PC-9 (cell line): ENCODE data around the gene MAEL. TPM values are rescaled to one million over a fixed set of nuclear protein-coding genes. Genes with fewer than 3 reads are reported as not detected.

Experiments used
- BruUV-seq: library from RNA; stranded (reverse); fragments of 400-500 nt; replicated peaks from 2 replicates; lab custom pipeline; 2021; lab: Mats Ljungman, UMichigan
- CTCF ChIA-PET: fragments of 300-600 bp; sonication (Branson Sonifier 250); formaldehyde crosslinking; loops from one replicate; lab custom pipeline; 2022; ENCODE audit warnings: antibody characterized with exemption; lab: Charles Lee
- POLR2A ChIA-PET: fragments of 300-600 bp; sonication (Branson Sonifier 250); formaldehyde crosslinking; loops from one replicate; lab custom pipeline; 2022; ENCODE audit warnings: antibody characterized with exemption; ENCODE audit not compliant: unreplicated experiment; lab: Charles Lee
- DNase-seq, 2 experiments: peaks; one replicate each; pipeline versions ENCODE4 v3.0.0 to v3.0.0-alpha.2; 2015 to 2022; ENCODE audit warnings: mixed read lengths in 1 of 2
- H2AFZ ChIP-seq: fragments of 200-600 bp; sonication (generic); 2 replicates; pipeline ENCODE4 v1.8.1; 2017; ENCODE audit warnings: antibody characterized with exemption
- H3F3A ChIP-seq: fragments of 200-600 bp; sonication (generic); 2 replicates; pipeline ENCODE4 v1.8.1; 2017; ENCODE audit warnings: antibody characterized with exemption, mild to moderate bottlenecking, low read depth; ENCODE audit not compliant: insufficient read depth
- H3K27ac ChIP-seq: fragments of 200-600 bp; sonication (generic); 2 replicates; pipeline ENCODE4 v1.6.1; 2016; ENCODE audit warnings: mixed run types
- H3K27me3 ChIP-seq: fragments of 200-600 bp; sonication (generic); 2 replicates; pipeline ENCODE4 v1.6.1; 2016; ENCODE audit warnings: low read depth, mixed run types; ENCODE audit not compliant: insufficient read depth
- H3K36me3 ChIP-seq: fragments of 200-600 bp; sonication (generic); 2 replicates; pipeline ENCODE4 v1.6.1; 2016; ENCODE audit warnings: low read depth, mixed run types
- H3K4me1 ChIP-seq: fragments of 200-600 bp; sonication (generic); replicated peaks from 2 replicates; pipeline ENCODE4 v1.6.1; 2016; ENCODE audit warnings: mixed run types; ENCODE audit not compliant: insufficient read depth
- H3K4me2 ChIP-seq: fragments of 200-600 bp; sonication (generic); 2 replicates; pipeline ENCODE4 v1.6.1; 2017; ENCODE audit warnings: mixed run types
- H3K4me3 ChIP-seq: fragments of 200-600 bp; sonication (generic); 2 replicates; pipeline ENCODE4 v1.6.1; 2016; ENCODE audit warnings: mixed run types
- H3K79me2 ChIP-seq: fragments of 200-600 bp; sonication (generic); 2 replicates; pipeline ENCODE4 v1.6.1; 2017; ENCODE audit warnings: low read depth, mixed run types
- H3K9me2 ChIP-seq: fragments of 200-600 bp; sonication (generic); 2 replicates; pipeline ENCODE4 v1.8.1; 2017; ENCODE audit warnings: mild to moderate bottlenecking; ENCODE audit not compliant: insufficient read depth
- H3K9me3 ChIP-seq: fragments of 200-600 bp; sonication (generic); 2 replicates; pipeline ENCODE4 v1.8.1; 2016; ENCODE audit warnings: low read depth; ENCODE audit not compliant: insufficient read depth
- H4K20me1 ChIP-seq: fragments of 200-600 bp; sonication (generic); 2 replicates; pipeline ENCODE4 v1.8.1; 2017; ENCODE audit not compliant: insufficient read depth
- EZH2 ChIP-seq: fragments of 200-600 bp; sonication (generic); IDR thresholded peaks from 2 replicates; pipeline ENCODE4 v1.8.0; 2017; ENCODE audit warnings: antibody characterized with exemption, low read depth
- intact Hi-C: fragments of 100-400 bp; cut with micrococcal nuclease; formaldehyde crosslinking; loops from one replicate; pipeline ENCODE4 v1.10.0; 2022; ENCODE audit not compliant: unreplicated experiment
- total RNA-seq: library from RNA; stranded (reverse); gene quantifications from 2 replicates; pipeline ENCODE4 v1.2.3, GENCODE V29; 2021
- TF ChIP-seq, protein P1 (sequence below): fragments of 200-600 bp; sonication (generic); conservative IDR thresholded peaks from 2 replicates; pipeline ENCODE4 v1.6.1; 2017; ENCODE audit warnings: mixed run types, antibody characterized with exemption, mild to moderate bottlenecking, moderate library complexity

The MAEL gene
- total RNA-seq, 1 experiment from 2014 or later, result not detected

- CTCF ChIA-PET, result interaction anchor here (0.7 to 1.4 kb wide), 7 partner anchors 132 to 1352 kb away, joined by 3 to 9 read pairs (median 3); no protein-coding TSS in a partner anchor
- Histone ChIP-seq H2AFZ (0 out of 2 replicates have a peak overlapping the region, but pooled peaks have one; percentile 29), H3K4me2 (peak overlapping the region; percentile 50), H3K79me2 (no peaks in the 10 kb centered on the region), H3K9me2 (no peaks in the 10 kb centered on the region), H3K9me3 (no peaks in the 10 kb centered on the region), H3K36me3 (no peaks in the 10 kb centered on the region), H4K20me1 (no peaks in the 10 kb centered on the region), H3K4me3 (no peak overlapping the region), H3K27ac (no peak overlapping the region), H3F3A (peaks cover 4% of the 10 kb centered on the region; the same call in 1 of the 2 replicates), H3K27me3 (no peaks in the 10 kb centered on the region), H3K4me1 (no peaks in the 10 kb centered on the region; the same call in 1 of the 2 replicates)
- POLR2A ChIA-PET, result no interaction called here
- DNase-seq, result peak; percentile 43 to 63
- BruUV-seq, result no TSS peak
- TF ChIP-seq, protein P1, sequence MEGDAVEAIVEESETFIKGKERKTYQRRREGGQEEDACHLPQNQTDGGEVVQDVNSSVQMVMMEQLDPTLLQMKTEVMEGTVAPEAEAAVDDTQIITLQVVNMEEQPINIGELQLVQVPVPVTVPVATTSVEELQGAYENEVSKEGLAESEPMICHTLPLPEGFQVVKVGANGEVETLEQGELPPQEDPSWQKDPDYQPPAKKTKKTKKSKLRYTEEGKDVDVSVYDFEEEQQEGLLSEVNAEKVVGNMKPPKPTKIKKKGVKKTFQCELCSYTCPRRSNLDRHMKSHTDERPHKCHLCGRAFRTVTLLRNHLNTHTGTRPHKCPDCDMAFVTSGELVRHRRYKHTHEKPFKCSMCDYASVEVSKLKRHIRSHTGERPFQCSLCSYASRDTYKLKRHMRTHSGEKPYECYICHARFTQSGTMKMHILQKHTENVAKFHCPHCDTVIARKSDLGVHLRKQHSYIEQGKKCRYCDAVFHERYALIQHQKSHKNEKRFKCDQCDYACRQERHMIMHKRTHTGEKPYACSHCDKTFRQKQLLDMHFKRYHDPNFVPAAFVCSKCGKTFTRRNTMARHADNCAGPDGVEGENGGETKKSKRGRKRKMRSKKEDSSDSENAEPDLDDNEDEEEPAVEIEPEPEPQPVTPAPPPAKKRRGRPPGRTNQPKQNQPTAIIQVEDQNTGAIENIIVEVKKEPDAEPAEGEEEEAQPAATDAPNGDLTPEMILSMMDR, result peak; percentile 64
- no peak for TF ChIP-seq EZH2
- intact Hi-C loops, result loop anchor here (1.0 to 5.0 kb wide), 2 partner anchors 147 to 1455 kb away; no protein-coding TSS in a partner anchor
These were observed 68.2 kb downstream of the MAEL start for GRCh38 chr1:167057241-167057688.

- BruUV-seq, result no TSS peak
- no peaks in the 10 kb centered on the region for H3K36me3 ChIP-seq
- TF ChIP-seq, protein P1, result peak; percentile 97
- no peak for TF ChIP-seq EZH2
- H3K4me3 ChIP-seq, result no peak overlapping the region
- H4K20me1 ChIP-seq, result no peaks in the 10 kb centered on the region
- CTCF ChIA-PET, result interaction anchor here (0.7 to 1.9 kb wide), 4 partner anchors 116 to 622 kb away, joined by 3 to 18 read pairs (median 9); no protein-coding TSS in a partner anchor
- H3F3A ChIP-seq, result peaks cover 4% of the 10 kb centered on the region; the same call in 1 of the 2 replicates
- H3K4me2 ChIP-seq, result peak overlapping the region; percentile 60
- H3K9me3 ChIP-seq, result no peaks in the 10 kb centered on the region
- POLR2A ChIA-PET, result no interaction called here
- H3K9me2 ChIP-seq, result no peaks in the 10 kb centered on the region
- intact Hi-C loops, result loop anchor here (2.0 to 5.0 kb wide), 4 partner anchors 384 to 1457 kb away; no protein-coding TSS in a partner anchor
- H3K79me2 ChIP-seq, result no peaks in the 10 kb centered on the region
- H3K27me3 ChIP-seq, result no peaks in the 10 kb centered on the region
- no peak overlapping the region for H3K27ac ChIP-seq
- DNase-seq, result peak; percentile 58 to 63
- no peaks in the 10 kb centered on the region; the same call in 1 of the 2 replicates for H3K4me1 ChIP-seq
- H2AFZ ChIP-seq, result peak overlapping the region; percentile 71
These were observed 70.1 kb downstream of the MAEL start for GRCh38 chr1:167059045-167059808.

DNA sequence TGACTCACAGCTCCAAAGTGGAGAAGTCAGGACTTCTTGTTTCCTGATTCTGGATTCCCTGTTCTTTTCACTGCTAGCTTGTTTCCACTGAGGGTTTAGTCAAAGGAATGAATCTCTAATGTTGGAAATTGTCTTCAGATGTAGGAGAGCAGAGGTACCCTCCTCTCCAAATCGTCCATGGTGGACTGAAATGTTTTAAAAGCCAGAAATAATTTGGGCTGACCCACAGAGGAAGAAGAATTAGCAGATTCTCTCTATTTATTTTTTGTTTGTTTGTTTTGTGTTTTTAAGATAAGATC lies 70.7 kb downstream of the MAEL start:
- Histone ChIP-seq H3K4me1 (no peaks in the 10 kb centered on the region; the same call in 1 of the 2 replicates), H3F3A (peaks cover 4% of the 10 kb centered on the region; the same call in 1 of the 2 replicates), H3K79me2 (no peaks in the 10 kb centered on the region), H3K36me3 (no peaks in the 10 kb centered on the region), H3K9me2 (no peaks in the 10 kb centered on the region), H3K9me3 (no peaks in the 10 kb centered on the region), H3K27me3 (no peaks in the 10 kb centered on the region), H3K27ac (no peak overlapping the region), H3K4me2 (no peak overlapping the region), H4K20me1 (no peaks in the 10 kb centered on the region), H3K4me3 (no peak overlapping the region), H2AFZ (no peak overlapping the region)
- CTCF ChIA-PET, result interaction anchor here (0.7 to 1.9 kb wide), 4 partner anchors 117 to 622 kb away, joined by 3 to 18 read pairs (median 9); no protein-coding TSS in a partner anchor
- intact Hi-C loops, result loop anchor here (2.0 to 5.0 kb wide), 4 partner anchors 383 to 1457 kb away; no protein-coding TSS in a partner anchor
- TF ChIP-seq, protein P1, result no peak
- TF ChIP-seq EZH2, result no peak
- no TSS peak for BruUV-seq
- POLR2A ChIA-PET, result no interaction called here
- DNase-seq, result no peak
